Retinal pigment epithelial cell (primary cell): Measurements from ENCODE around the gene SGMS1.
A peak's percentile ranks its signal among the peaks of the same experiment; 100 is the strongest.
"Not testable (repeated sequence)": the region's sequence is repeated elsewhere in the genome, so short reads cannot be mapped to it uniquely, and the experiment has no call there.

Source experiments
- DNase-seq: peaks from one replicate; pipeline ENCODE4 v3.0.0-alpha.2; 2010; ENCODE audit warnings: low read depth
- H3K4me3 ChIP-seq: 2 replicates; pipeline ENCODE4 v1.5.1; 2011; ENCODE audit warnings: mild to moderate bottlenecking, low read length, control low read depth, moderate library complexity
- TF ChIP-seq, protein P1 (sequence below): conservative IDR thresholded peaks from 2 replicates; pipeline ENCODE4 v1.5.1; 2011; ENCODE audit warnings: low read depth, low read length, control low read depth, inconsistent platforms

The SGMS1 gene

DNA sequence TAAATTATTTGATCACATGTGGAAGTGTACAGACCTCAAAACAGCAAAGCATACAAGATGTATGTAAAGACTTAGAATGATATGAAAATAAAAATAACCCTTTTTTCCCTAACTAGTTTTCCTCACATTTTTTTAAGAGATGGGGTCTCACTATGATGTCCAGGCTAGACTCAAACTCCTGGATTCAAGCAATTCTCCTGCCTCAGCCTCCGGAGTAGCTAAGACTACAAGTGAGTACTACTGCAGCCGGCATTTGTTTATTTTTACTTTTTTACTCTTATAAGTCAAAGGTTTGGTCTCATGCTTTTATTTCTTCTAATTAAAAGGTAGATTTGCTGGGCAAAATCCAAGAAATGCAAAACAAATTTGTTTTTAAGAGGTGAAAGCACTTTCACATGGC lies 248.0 kb downstream of the SGMS1 start:
- DNase-seq, result no peak
- TF ChIP-seq, protein P1, sequence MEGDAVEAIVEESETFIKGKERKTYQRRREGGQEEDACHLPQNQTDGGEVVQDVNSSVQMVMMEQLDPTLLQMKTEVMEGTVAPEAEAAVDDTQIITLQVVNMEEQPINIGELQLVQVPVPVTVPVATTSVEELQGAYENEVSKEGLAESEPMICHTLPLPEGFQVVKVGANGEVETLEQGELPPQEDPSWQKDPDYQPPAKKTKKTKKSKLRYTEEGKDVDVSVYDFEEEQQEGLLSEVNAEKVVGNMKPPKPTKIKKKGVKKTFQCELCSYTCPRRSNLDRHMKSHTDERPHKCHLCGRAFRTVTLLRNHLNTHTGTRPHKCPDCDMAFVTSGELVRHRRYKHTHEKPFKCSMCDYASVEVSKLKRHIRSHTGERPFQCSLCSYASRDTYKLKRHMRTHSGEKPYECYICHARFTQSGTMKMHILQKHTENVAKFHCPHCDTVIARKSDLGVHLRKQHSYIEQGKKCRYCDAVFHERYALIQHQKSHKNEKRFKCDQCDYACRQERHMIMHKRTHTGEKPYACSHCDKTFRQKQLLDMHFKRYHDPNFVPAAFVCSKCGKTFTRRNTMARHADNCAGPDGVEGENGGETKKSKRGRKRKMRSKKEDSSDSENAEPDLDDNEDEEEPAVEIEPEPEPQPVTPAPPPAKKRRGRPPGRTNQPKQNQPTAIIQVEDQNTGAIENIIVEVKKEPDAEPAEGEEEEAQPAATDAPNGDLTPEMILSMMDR, result no peak
- H3K4me3 ChIP-seq, result no peak overlapping the region

DNA sequence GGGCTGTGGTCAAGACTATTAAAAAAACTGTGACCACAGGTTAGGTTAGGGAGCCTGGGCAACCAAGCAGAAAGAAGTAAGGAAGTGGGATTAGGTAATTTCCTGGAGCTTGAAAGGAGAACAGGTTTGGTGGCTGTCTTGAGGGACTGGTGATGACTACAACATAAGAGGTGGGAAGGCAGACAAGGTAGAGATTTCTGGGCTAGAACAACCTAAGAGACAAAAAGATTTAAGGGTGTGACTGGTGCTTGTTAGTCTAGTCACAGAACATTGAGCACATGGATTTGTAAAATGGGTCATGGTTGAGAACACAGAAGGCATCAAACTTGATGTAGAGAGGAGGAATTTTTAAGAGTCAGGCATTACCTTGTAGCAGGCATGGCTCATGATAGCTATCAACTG lies 248.7 kb downstream of the SGMS1 start:
- H3K4me3 ChIP-seq, result no peak overlapping the region
- DNase-seq, result no peak
- TF ChIP-seq, protein P1, result no peak

DNA sequence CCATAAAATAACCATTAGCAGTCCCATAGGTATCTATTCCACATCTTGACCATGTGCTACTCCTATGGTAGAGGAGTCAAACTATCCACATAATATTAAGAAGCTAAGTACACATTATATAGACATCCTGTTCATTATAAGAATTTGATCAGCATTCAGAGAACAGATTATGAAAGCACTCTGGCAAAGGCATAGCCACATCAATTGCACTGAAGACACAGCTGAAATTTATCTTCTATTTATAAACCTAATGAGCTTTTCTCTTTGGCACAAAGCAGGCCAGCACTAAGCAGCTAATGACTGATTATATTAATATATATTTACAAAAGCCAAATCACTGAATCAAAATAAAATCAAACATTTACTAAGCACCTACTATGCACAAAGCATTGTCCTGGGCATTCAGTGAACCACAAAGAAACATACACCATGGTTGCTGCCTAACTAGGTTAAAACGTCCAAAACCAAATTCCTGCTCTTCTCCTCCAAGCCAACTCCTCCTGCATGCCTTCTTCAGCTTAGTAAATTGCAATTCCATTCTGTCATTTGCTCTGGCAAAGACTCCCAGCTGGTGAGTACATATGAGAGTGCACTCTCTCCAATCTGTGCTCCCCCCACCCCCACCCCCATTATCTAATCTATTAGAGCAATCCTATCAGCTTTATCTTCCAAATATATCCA lies 249.8 kb downstream of the SGMS1 start:
- TF ChIP-seq, protein P1, result no peak
- no peak for DNase-seq
- H3K4me3 ChIP-seq, result no peak overlapping the region

DNA sequence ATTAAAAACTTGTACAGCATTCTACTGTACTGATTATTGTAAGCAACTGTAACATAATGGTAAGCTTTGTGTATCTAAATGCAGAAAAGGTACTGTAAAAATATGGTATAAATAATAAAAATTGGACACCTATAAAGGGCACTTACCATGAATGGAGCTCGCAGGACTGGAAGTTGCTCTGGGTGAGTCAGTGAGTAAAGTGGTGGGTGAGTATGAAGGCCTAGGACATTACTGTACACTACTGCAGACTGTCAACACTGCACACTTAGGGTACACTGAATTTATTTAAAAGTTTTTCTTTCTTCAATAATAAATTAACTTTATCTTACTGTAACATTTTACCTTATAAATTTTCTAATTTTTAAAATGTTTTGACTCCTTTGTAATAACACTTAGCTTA lies 253.8 kb downstream of the SGMS1 start:
- H3K4me3 ChIP-seq, result no peak overlapping the region
- DNase-seq, result no peak
- TF ChIP-seq, protein P1, result no peak

DNA sequence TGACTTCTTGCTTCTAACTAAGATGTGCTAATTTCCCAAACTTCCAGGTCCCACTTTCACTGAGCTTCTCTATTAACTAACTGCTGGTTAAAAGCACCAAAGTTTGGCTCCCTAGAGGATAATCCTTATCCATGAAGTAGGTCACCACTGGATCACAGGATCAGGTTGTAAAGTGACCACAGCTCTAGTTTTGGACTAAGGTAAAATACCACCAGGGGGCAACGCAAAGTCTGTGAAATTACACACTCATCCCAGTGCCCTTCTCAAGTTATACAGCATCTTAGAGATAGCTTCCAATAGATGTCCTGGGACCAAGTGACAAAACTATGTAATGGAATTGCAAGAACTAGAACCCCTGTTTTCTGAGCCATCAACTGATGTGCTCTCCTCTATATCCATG lies 256.0 kb downstream of the SGMS1 start:
- no peak for DNase-seq
- no peak overlapping the region for H3K4me3 ChIP-seq
- TF ChIP-seq, protein P1, result peak; percentile 51

DNA sequence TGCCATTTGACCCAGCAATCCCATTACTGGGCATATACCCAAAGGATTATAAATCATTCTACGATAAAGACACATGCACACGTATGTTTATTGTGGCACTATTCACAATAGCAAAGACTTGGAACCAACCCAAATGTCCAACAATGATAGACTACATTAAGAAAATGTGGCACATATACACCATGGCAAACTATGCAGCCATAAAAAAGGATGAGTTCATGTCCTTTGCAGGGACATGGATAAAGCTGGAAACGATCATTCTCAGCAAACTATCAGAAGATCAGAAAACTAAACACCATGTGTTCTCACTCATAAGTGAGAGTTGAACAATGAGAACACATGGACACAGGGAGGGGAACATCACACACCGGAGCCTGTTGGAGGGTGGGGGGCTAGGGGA lies 257.3 kb downstream of the SGMS1 start:
- DNase-seq, H3K4me3 ChIP-seq: not testable (repeated sequence)

DNA sequence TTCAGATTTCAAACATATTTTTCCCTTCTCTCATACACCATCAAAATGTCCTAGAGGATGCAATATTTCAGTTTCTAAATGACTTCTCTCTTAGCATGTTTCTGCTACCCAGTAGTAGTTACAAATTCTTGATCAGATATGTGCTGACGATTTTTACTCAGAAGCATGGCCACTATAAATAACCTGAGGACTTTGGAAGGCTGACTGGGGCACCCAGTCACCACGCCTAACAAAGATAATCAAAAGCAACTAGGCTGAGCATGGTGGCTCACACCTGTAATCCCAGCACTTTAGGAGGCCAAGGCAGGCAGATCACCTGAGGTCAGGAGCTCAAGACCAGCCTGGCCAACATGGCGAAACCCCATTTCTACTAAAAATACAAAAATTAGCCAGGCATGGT lies 259.0 kb downstream of the SGMS1 start:
- not testable (repeated sequence) for H3K4me3 ChIP-seq, DNase-seq

DNA sequence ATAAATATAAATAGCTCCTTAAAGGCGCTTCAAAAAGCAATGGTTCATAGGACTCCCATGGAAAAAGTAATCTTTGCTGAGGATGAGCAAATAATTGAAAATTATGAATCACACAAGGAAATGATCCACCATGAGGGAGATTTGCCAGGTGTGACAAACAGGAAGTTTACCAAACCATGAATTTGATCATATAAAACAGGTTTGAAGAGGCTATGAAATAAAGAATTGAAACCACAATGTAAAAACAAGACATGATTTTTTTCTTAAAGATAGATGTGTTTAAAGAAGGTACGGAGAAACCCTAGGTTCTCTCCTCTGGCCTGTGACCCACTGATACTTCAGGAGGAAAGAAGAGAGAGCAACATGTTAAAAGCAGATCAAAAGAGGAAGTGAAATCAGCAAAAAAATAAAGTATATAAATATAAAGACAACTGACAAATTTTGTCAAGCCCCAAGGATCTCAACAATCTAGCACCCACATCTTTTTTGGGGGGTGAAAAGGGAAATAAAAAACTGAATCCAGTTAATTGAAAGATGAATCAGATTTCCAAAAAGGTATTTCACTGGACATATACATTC lies 261.1 kb downstream of the SGMS1 start:
- no peak for DNase-seq
- no peak overlapping the region for H3K4me3 ChIP-seq
- TF ChIP-seq, protein P1, result no peak
